SK-N-SH (cell line): ENCODE data around the gene NEK7. TPM values are rescaled to one million over a fixed set of nuclear protein-coding genes. Genes with fewer than 3 reads are reported as not detected.

Experiments used
- CTCF ChIA-PET: fragments of 300-600, 350-600 bp; formaldehyde crosslinking; extraction: SDS; loops from one replicate; lab custom pipeline; 2021; lab: Yijun Ruan, JAX
- POLR2A ChIA-PET: fragments of 350-600 bp; sonication (Branson Sonifier 250); formaldehyde crosslinking; extraction: SDS; loops from one replicate; lab custom pipeline; 2020; ENCODE audit warnings: antibody characterized with exemption, inconsistent platforms; lab: Yijun Ruan, JAX
- DNase-seq: peaks from one replicate; pipeline ENCODE4 v3.0.0; 2012
- H2AFZ ChIP-seq: fragments of 200-600 bp; sonication (generic); 2 replicates; pipeline ENCODE4 v1.8.1; 2016; ENCODE audit warnings: antibody characterized with exemption, mild to moderate bottlenecking, low read depth
- H3F3A ChIP-seq: fragments of 200-600 bp; sonication (generic); replicated peaks from 2 replicates; pipeline ENCODE3; 2016; ENCODE audit warnings: antibody characterized with exemption, mild to moderate bottlenecking; ENCODE audit not compliant: insufficient read depth
- H3K27ac ChIP-seq, 2 experiments: fragments of 200-500 bp in 1 of 2; fragments of 200-600 bp in 1 of 2; sonication (Bioruptor generic) in 1 of 2; sonication (generic), shearing (Covaris generic) in 1 of 2; 2 replicates each; pipeline versions ENCODE4 v1.5.1 to v1.6.1; 2014 to 2016; ENCODE audit warnings: low read depth in 2 of 2, inconsistent platforms in 1 of 2, low read length in 1 of 2, mild to moderate bottlenecking in 1 of 2, mixed read lengths in 1 of 2
- H3K27me3 ChIP-seq: fragments of 200-600 bp; sonication (generic), shearing (Covaris generic); 2 replicates; pipeline ENCODE4 v1.6.1; 2016; ENCODE audit warnings: mixed run types; ENCODE audit not compliant: insufficient read depth
- H3K36me3 ChIP-seq, 2 experiments: fragments of 200-500 bp in 1 of 2; fragments of 200-600 bp in 1 of 2; sonication (Bioruptor generic) in 1 of 2; sonication (generic) in 1 of 2; replicated peaks in 1 of 2; 2 replicates each; pipeline versions ENCODE3 to v1.5.1; 2014 to 2016; ENCODE audit warnings: low read length in 1 of 2, mild to moderate bottlenecking in 1 of 2; ENCODE audit not compliant: insufficient read depth in 2 of 2, control insufficient read depth in 1 of 2
- H3K4me1 ChIP-seq, 2 experiments: fragments of 200-500 bp in 1 of 2; fragments of 200-600 bp in 1 of 2; sonication (Bioruptor generic) in 1 of 2; sonication (generic), shearing (Covaris generic) in 1 of 2; 2 replicates each; pipeline versions ENCODE4 v1.5.1 to v1.6.1; 2014 to 2016; ENCODE audit warnings: low read depth in 1 of 2, low read length in 1 of 2, mixed run types in 1 of 2; ENCODE audit not compliant: insufficient read depth in 2 of 2, control insufficient read depth in 1 of 2
- H3K4me2 ChIP-seq: fragments of 200-600 bp; sonication (generic), shearing (Covaris generic); 2 replicates; pipeline ENCODE4 v1.6.1; 2017; ENCODE audit warnings: mixed run types
- H3K4me3 ChIP-seq, 2 experiments: fragments of 200-500 bp in 1 of 2; fragments of 200-600 bp in 1 of 2; sonication (Bioruptor generic) in 1 of 2; sonication (generic), shearing (Covaris generic) in 1 of 2; 2 replicates each; pipeline versions ENCODE4 v1.5.1 to v1.8.1; 2014 to 2016; ENCODE audit warnings: low read depth in 2 of 2, inconsistent platforms in 1 of 2, low read length in 1 of 2, mild to moderate bottlenecking in 1 of 2, mixed read lengths in 1 of 2, moderate library complexity in 1 of 2
- H3K79me2 ChIP-seq: fragments of 200-600 bp; sonication (generic); 2 replicates; pipeline ENCODE4 v1.8.1; 2017; ENCODE audit warnings: mild to moderate bottlenecking; ENCODE audit not compliant: insufficient read depth
- H3K9ac ChIP-seq: fragments of 200-600 bp; sonication (generic); 2 replicates; pipeline ENCODE4 v1.6.1; 2017; ENCODE audit warnings: mixed run types
- H3K9me2 ChIP-seq: fragments of 200-600 bp; sonication (generic); 2 replicates; pipeline ENCODE4 v1.6.1; 2017; ENCODE audit warnings: mixed run types
- H3K9me3 ChIP-seq: fragments of 200-600 bp; sonication (generic); 2 replicates; pipeline ENCODE4 v1.6.1; 2017; ENCODE audit warnings: mixed run types, mild to moderate bottlenecking, moderate library complexity
- H4K20me1 ChIP-seq: fragments of 200-600 bp; sonication (generic); 2 replicates; pipeline ENCODE4 v1.6.1; 2017; ENCODE audit warnings: mild to moderate bottlenecking, mixed run types; ENCODE audit not compliant: insufficient read depth
- CHD2 ChIP-seq: fragments of 150-350 bp; IDR thresholded peaks from 2 replicates; pipeline ENCODE4 v1.6.1; 2018; ENCODE audit warnings: low read length; ENCODE audit not compliant: partially characterized antibody
- EP300 ChIP-seq, 2 experiments: IDR thresholded peaks; 2 replicates each; pipeline versions ENCODE4 v1.4.0 to v1.6.1; 2012; ENCODE audit warnings: borderline replicate concordance in 1 of 2, low read depth in 1 of 2, low read length in 1 of 2
- GATA2 ChIP-seq: sonication (generic); formaldehyde crosslinking; IDR thresholded peaks from 2 replicates; pipeline ENCODE4 v1.5.0; 2020; ENCODE audit warnings: mild to moderate bottlenecking, missing genetic modification reagents
- IRF3 ChIP-seq: fragments of 150-350 bp; IDR thresholded peaks from 2 replicates; pipeline ENCODE4 v1.6.1; 2016; ENCODE audit warnings: mild to moderate bottlenecking, low read depth, low read length
- JUND ChIP-seq: IDR thresholded peaks from 2 replicates; pipeline ENCODE4 v1.4.0; 2012
- MAX ChIP-seq: IDR thresholded peaks from 2 replicates; pipeline ENCODE4 v1.4.0; 2012; ENCODE audit warnings: low read depth
- RAD21 ChIP-seq: IDR thresholded peaks from 2 replicates; pipeline ENCODE4 v1.6.1; 2012; ENCODE audit warnings: mild to moderate bottlenecking, low read length
- RCOR1 ChIP-seq: fragments of 150-350 bp; IDR thresholded peaks from 2 replicates; pipeline ENCODE4 v1.6.1; 2017; ENCODE audit warnings: antibody characterized with exemption, low read length
- RXRA ChIP-seq: IDR thresholded peaks from 2 replicates; pipeline ENCODE4 v1.4.0; 2012; ENCODE audit warnings: low read depth, mild to moderate bottlenecking, borderline replicate concordance
- TAF1 ChIP-seq: IDR thresholded peaks from 2 replicates; pipeline ENCODE4 v1.6.1; 2012; ENCODE audit warnings: low read depth, mild to moderate bottlenecking, low read length, moderate library complexity, borderline replicate concordance
- TEAD4 ChIP-seq: IDR thresholded peaks from 2 replicates; pipeline ENCODE4 v1.4.0; 2012; ENCODE audit warnings: mild to moderate bottlenecking, borderline replicate concordance; ENCODE audit not compliant: insufficient read depth
- USF1 ChIP-seq: IDR thresholded peaks from 2 replicates; pipeline ENCODE4 v1.4.0; 2012; ENCODE audit warnings: low read depth, borderline replicate concordance
- WGBS: methylation state at CpG from one replicate; pipeline ENCODE4 v1.1.6; 2017; ENCODE audit warnings: low lambda C conversion rate; 5-methylcytosine and 5-hydroxymethylcytosine counted together
- polyA plus RNA-seq, 3 experiments: library from polyadenylated mRNA; depleted of rRNA; stranded (reverse); fragments of >200 nt; gene quantifications; 2 replicates each; pipeline ENCODE4 v1.2.3, GENCODE V29; 2012

Gene NEK7
- polyA plus RNA-seq, 1 of the 3 experiments (the other 2 are of a cell fraction): 85.8 TPM

GRCh38 chr1:198196630-198197029 lies 39.8 kb downstream of the NEK7 start:
- TF ChIP-seq USF1: no peak
- no peak for TF ChIP-seq RXRA
- TF ChIP-seq CHD2: no peak
- no peak for TF ChIP-seq TAF1
- TF ChIP-seq IRF3: no peak
- TF ChIP-seq RCOR1: no peak
- no peak for TF ChIP-seq GATA2 (CRISPR knock-in tag)
- TF ChIP-seq EP300 (IDR thresholded peaks at IDR 0.05; ENCODE audit: borderline replicate concordance in 1 of 2, low read depth in 1 of 2, low read length in 1 of 2): no peak
- TF ChIP-seq MAX: no peak
- TF ChIP-seq TEAD4: no peak
- H3K79me2 ChIP-seq: peaks cover 100% of the 10 kb centered on the region
- POLR2A ChIA-PET: no interaction called here
- no peak for DNase-seq
- CTCF ChIA-PET: interaction anchor here (1.6 kb wide), 1 partner anchor 162 kb away, joined by 5 read pairs; no protein-coding TSS in a partner anchor
- H3K36me3 ChIP-seq: peaks cover 0 to 15% of the 10 kb centered on the region in 2 experiments
- no peaks in the 10 kb centered on the region for H3K9me3 ChIP-seq
- H3K9me2 ChIP-seq: no peaks in the 10 kb centered on the region
- no peak overlapping the region for H3K4me3 ChIP-seq
- H3K4me1 ChIP-seq: peaks cover 9 to 12% of the 10 kb centered on the region in 2 experiments; a peak in 3 of 4 replicates
- peaks cover 25% of the 10 kb centered on the region for H3F3A ChIP-seq
- H3K27me3 ChIP-seq: no peaks in the 10 kb centered on the region
- 95% methylated on average over 3 of the region's 3 CpGs for WGBS
- no peak overlapping the region for H3K27ac ChIP-seq
- no peak overlapping the region for H2AFZ ChIP-seq
- no peak overlapping the region for H3K4me2 ChIP-seq
- no peak overlapping the region for H3K9ac ChIP-seq
- H4K20me1 ChIP-seq: peaks cover 97% of the 10 kb centered on the region

- H3K9ac ChIP-seq: no peak overlapping the region
- no peak for TF ChIP-seq RAD21
- no peak for TF ChIP-seq JUND
- POLR2A ChIA-PET: no interaction called here
- H3K9me3 ChIP-seq: no peaks in the 10 kb centered on the region
- peaks cover 25% of the 10 kb centered on the region for H3F3A ChIP-seq
- H3K4me3 ChIP-seq: no peak overlapping the region
- CTCF ChIA-PET: interaction anchor here (0.5 to 1.6 kb wide), 2 partner anchors 161 to 1126 kb away, joined by 3 to 5 read pairs; no protein-coding TSS in a partner anchor
- peaks cover 100% of the 10 kb centered on the region for H3K79me2 ChIP-seq
- no peaks in the 10 kb centered on the region for H3K9me2 ChIP-seq
- WGBS: 98% methylated on average over 1 of the region's 1 CpG
- H3K27me3 ChIP-seq: no peaks in the 10 kb centered on the region
- H3K4me2 ChIP-seq: no peak overlapping the region
- no peak overlapping the region for H3K27ac ChIP-seq
- H3K36me3 ChIP-seq: peaks cover 2 to 22% of the 10 kb centered on the region in 2 experiments
- no peak overlapping the region for H2AFZ ChIP-seq
- no peak for DNase-seq
- H3K4me1 ChIP-seq: peaks cover 12 to 13% of the 10 kb centered on the region in 2 experiments; a peak in 3 of 4 replicates
- peaks cover 97% of the 10 kb centered on the region for H4K20me1 ChIP-seq
These were observed 40.5 kb downstream of the NEK7 start for GRCh38 chr1:198197285-198197684.
